Tibial nerve (tissue), 4 donors: ENCODE data around the gene IFIT1B. TPM values are rescaled to one million over a fixed set of nuclear protein-coding genes. Genes with fewer than 3 reads are reported as not detected.

Source experiments
- DNase-seq, 2 donors: peaks; one replicate each; pipeline ENCODE4 v3.0.0-alpha.2; 2019; ENCODE audit warnings: low spot score in 2 of 2
- H3K27ac ChIP-seq, 4 donors: fragments of 200-600 bp; sonication (generic) in 3 of 4; one replicate each; pipeline ENCODE4 v1.5.1; 2017 to 2019; ENCODE audit warnings: mild to moderate bottlenecking in 1 of 4
- H3K27me3 ChIP-seq, 2 donors: fragments of 200-600 bp; sonication (generic) in 1 of 2; one replicate each; pipeline versions ENCODE4 v1.5.1 to v1.6.0; 2017 to 2019
- H3K36me3 ChIP-seq, 3 donors: fragments of 200-600 bp; sonication (generic); one replicate each; pipeline ENCODE4 v1.5.1; 2018 to 2019
- H3K4me1 ChIP-seq, 4 donors: fragments of 200-600 bp; sonication (generic) in 3 of 4; one replicate each; pipeline ENCODE4 v1.5.1; 2017 to 2019
- H3K4me3 ChIP-seq, 4 donors: fragments of 200-600 bp; sonication (generic) in 3 of 4; one replicate each; pipeline ENCODE4 v1.5.1; 2017 to 2019; ENCODE audit warnings: mild to moderate bottlenecking in 1 of 4, moderate library complexity in 1 of 4
- H3K9me3 ChIP-seq, 4 donors: fragments of 200-600 bp; sonication (generic) in 3 of 4; one replicate each; pipeline ENCODE4 v1.5.1; 2017 to 2019
- CTCF ChIP-seq, 5 experiments: fragments of 200-600 bp in 3 of 5; fragments of 450-650 bp in 2 of 5; sonication (generic) in 3 of 5; IDR thresholded peaks; one replicate each; pipeline ENCODE4 v1.5.1; 2016 to 2019; ENCODE audit warnings: antibody characterized with exemption in 5 of 5, mild to moderate bottlenecking in 3 of 5, moderate library complexity in 2 of 5
- EP300 ChIP-seq, 2 donors: sonication (generic); formaldehyde crosslinking; IDR thresholded peaks; one replicate each; pipeline ENCODE4 v1.6.1; 2017; ENCODE audit warnings: antibody characterized with exemption in 2 of 2, mild to moderate bottlenecking in 1 of 2
- POLR2A ChIP-seq, 2 donors: fragments of 450-650 bp; IDR thresholded peaks; one replicate each; pipeline ENCODE4 v1.6.1; 2017; ENCODE audit warnings: antibody characterized with exemption in 2 of 2, mild to moderate bottlenecking in 2 of 2, moderate library complexity in 2 of 2
- WGBS, 2 donors: methylation state at CpG; one replicate each; pipeline ENCODE4 v1.1.5; 2018; 5-methylcytosine and 5-hydroxymethylcytosine counted together
- total RNA-seq, 4 donors: library from RNA; depleted of rRNA; stranded (reverse); fragments of >200 nt; gene quantifications; one replicate each; pipeline ENCODE4 v1.1.0, GENCODE V29; 2016

Gene IFIT1B
- total RNA-seq, 4 donors from 2014 or later, result not detected

- Histone ChIP-seq H3K4me3 (no peak overlapping the region), H3K27ac (peak overlapping the region in 1 of 4 donors; percentile 37), H3K4me1 (peaks cover 0 to 24% (median 0%) of the 10 kb centered on the region in 4 donors), H3K36me3 (peaks cover 0 to 3% (median 0%) of the 10 kb centered on the region in 3 donors), H3K27me3 (no peaks in the 10 kb centered on the region), H3K9me3 (no peaks in the 10 kb centered on the region)
- 67 to 71% methylated on average over 4 of the region's 4 CpGs for WGBS, 2 donors
- no peak for DNase-seq
- TF ChIP-seq CTCF (IDR thresholded peaks at IDR 0.05), result no peak
These were observed 49.8 kb downstream of the IFIT1B start for GRCh38 chr10:89427629-89428028.

GRCh38 chr10:89428877-89429276 is 51.0 kb downstream of the IFIT1B start:
- no peaks in the 10 kb centered on the region for H3K27me3 ChIP-seq
- H3K4me3 ChIP-seq, result no peak overlapping the region
- no peak for DNase-seq
- H3K4me1 ChIP-seq, result peaks cover 0 to 24% (median 0%) of the 10 kb centered on the region in 4 donors
- no peaks in the 10 kb centered on the region for H3K9me3 ChIP-seq
- H3K36me3 ChIP-seq, result no peaks in the 10 kb centered on the region
- 56 to 71% methylated on average over 1 of the region's 1 CpG for WGBS, 2 donors
- peak overlapping the region in 1 of 4 donors; percentile 37 for H3K27ac ChIP-seq
- TF ChIP-seq CTCF (IDR thresholded peaks at IDR 0.05) (no peak), POLR2A (IDR thresholded peaks at IDR 0.05) (no peak), EP300 (IDR thresholded peaks at IDR 0.05) (no peak)

- no peaks in the 10 kb centered on the region for H3K27me3 ChIP-seq
- H3K27ac ChIP-seq, result no peak overlapping the region
- H3K4me1 ChIP-seq, result peaks cover 0 to 18% (median 0%) of the 10 kb centered on the region in 4 donors
- no peaks in the 10 kb centered on the region for H3K36me3 ChIP-seq
- no peak overlapping the region for H3K4me3 ChIP-seq
- TF ChIP-seq CTCF (IDR thresholded peaks at IDR 0.05) (no peak), EP300 (IDR thresholded peaks at IDR 0.05) (no peak), POLR2A (IDR thresholded peaks at IDR 0.05) (no peak)
- no peaks in the 10 kb centered on the region for H3K9me3 ChIP-seq
- 59 to 70% methylated on average over 3 of the region's 3 CpGs for WGBS, 2 donors
- DNase-seq, result no peak
These were observed 54.1 kb downstream of the IFIT1B start for GRCh38 chr10:89431977-89432376.

Other genes with a start within 250 kb of the IFIT1B start
- gene CH25H, start 170.7 kb upstream of the IFIT1B start, total RNA-seq, result 1 to 10 TPM in 2 of 4 donors, under 1 TPM in 2; 0.22 to 1.2 (median 0.92) TPM
- gene LIPA, start 126.3 kb upstream of the IFIT1B start, total RNA-seq, result 10 to 100 TPM; 36.6 to 57.9 (median 39.5) TPM
- 10 to 100 TPM in 1 of 4 donors, 1 to 10 TPM in 3; 3.3 to 11.4 (median 6.0) TPM for gene IFIT2, start 76.0 kb upstream of the IFIT1B start, total RNA-seq
- gene IFIT3, start 50.1 kb upstream of the IFIT1B start, total RNA-seq, result 10 to 100 TPM in 3 of 4 donors, 1 to 10 TPM in 1; 7.2 to 24.9 (median 17.6) TPM
- gene IFIT1, start 14.6 kb downstream of the IFIT1B start, total RNA-seq, result 10 to 100 TPM in 3 of 4 donors, 1 to 10 TPM in 1; 7.2 to 17.0 (median 13.9) TPM
- 10 to 100 TPM; 16.2 to 25.3 (median 21.9) TPM for gene IFIT5, start 36.5 kb downstream of the IFIT1B start, total RNA-seq
- 10 to 100 TPM; 25.8 to 45.4 (median 42.8) TPM for gene SLC16A12, start 157.5 kb downstream of the IFIT1B start, total RNA-seq